ENCODE results near the gene THBD.

DNA sequence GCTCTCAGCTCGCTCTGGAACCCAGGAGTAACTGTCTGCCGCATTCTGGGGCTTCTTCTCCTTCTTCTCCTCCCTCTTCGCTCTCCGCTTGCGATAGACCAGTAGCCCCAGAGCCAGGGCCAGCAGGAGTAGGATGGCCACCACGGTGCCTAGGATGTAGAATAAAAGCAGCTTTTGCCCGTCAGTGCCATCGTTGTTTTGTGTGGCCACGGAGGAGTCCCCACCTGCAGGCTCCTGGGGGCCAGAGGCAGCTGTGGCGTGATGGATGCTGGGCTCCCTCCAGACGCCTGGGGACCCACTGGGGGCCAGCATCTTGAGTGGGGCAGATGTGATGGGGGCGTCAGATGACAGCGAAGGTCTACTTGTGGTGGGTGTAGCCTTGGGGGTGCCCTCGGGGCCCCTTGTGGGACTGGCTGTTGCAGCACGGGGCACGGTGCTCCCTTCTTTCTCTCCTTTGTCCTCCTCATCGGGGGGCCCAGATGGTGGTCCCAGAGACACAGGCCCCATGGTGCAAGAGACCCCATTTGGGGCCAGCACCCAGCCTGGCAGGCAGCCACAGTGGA, 34.9 kb upstream of the THBD start:
- TF ChIP-seq CTCF (conservative IDR thresholded peaks at IDR 0.05 in 1 of 2, IDR thresholded peaks at IDR 0.05 in 1 of 2; ENCODE audit: low read depth in 1 of 2, low read length in 2 of 2) (no peak), EZH2 (IDR thresholded peaks at IDR 0.05; ENCODE audit: low read length, missing control alignments) (no peak)
